Upper lobe of left lung (tissue), 6 donors: ENCODE results near the gene DNMT3A. TPM values are rescaled to one million over a fixed set of nuclear protein-coding genes. Genes with fewer than 3 reads are reported as not detected.

Experiments
- ATAC-seq, 2 donors: fragments of 200-7000 bp; cut with Tn5 transposase; one replicate each; pipeline ENCODE4 v1.9.1; 2022; ENCODE audit warnings: mild to moderate bottlenecking in 2 of 2, moderate library complexity in 2 of 2; ENCODE audit not compliant: low FRiP score in 2 of 2
- DNase-seq, 2 donors: peaks; one replicate each; pipeline ENCODE4 v3.0.0-alpha.2; 2019 to 2020
- H3K27ac ChIP-seq, 4 donors: fragments of 200-600 bp; sonication (generic); one replicate each; pipeline ENCODE4 v1.5.1; 2016 to 2019
- H3K27me3 ChIP-seq, 4 donors: fragments of 200-600 bp; sonication (generic); one replicate each; pipeline ENCODE4 v1.5.1; 2017 to 2019
- H3K36me3 ChIP-seq, 4 donors: fragments of 200-600 bp; sonication (generic); one replicate each; pipeline ENCODE4 v1.5.1; 2016 to 2019
- H3K4me1 ChIP-seq, 4 donors: fragments of 200-600 bp; sonication (generic); one replicate each; pipeline ENCODE4 v1.5.1; 2018 to 2019
- H3K4me3 ChIP-seq, 4 donors: fragments of 200-600 bp; sonication (generic); one replicate each; pipeline ENCODE4 v1.5.1; 2017 to 2019; ENCODE audit warnings: mild to moderate bottlenecking in 2 of 4, moderate library complexity in 1 of 4
- H3K9me3 ChIP-seq, 4 donors: fragments of 200-600 bp; sonication (generic); one replicate each; pipeline ENCODE4 v1.5.1; 2018 to 2019
- CTCF ChIP-seq, 6 experiments: fragments of 450-650 bp in 4 of 6; fragments of 200-600 bp in 2 of 6; sonication (generic) in 2 of 6; IDR thresholded peaks; one replicate each; pipeline ENCODE4 v1.5.1; 2016 to 2019; ENCODE audit warnings: antibody characterized with exemption in 6 of 6
- EP300 ChIP-seq, 4 donors: sonication (generic); formaldehyde crosslinking; IDR thresholded peaks; one replicate each; pipeline ENCODE4 v1.5.1; 2017; ENCODE audit warnings: antibody characterized with exemption in 4 of 4, control low read depth in 2 of 4
- POLR2A ChIP-seq, 4 donors: fragments of 450-650 bp; IDR thresholded peaks; one replicate each; pipeline ENCODE4 v1.5.1; 2016 to 2017; ENCODE audit warnings: antibody characterized with exemption in 4 of 4, mild to moderate bottlenecking in 2 of 4
- POLR2AphosphoS5 ChIP-seq, 2 donors: sonication (generic); formaldehyde crosslinking; IDR thresholded peaks; one replicate each; pipeline ENCODE4 v1.5.1; 2017; ENCODE audit warnings: antibody characterized with exemption in 2 of 2
- WGBS, 2 donors: methylation state at CpG; one replicate each; pipeline ENCODE4 v1.1.5; 2017 to 2018; 5-methylcytosine and 5-hydroxymethylcytosine counted together
- total RNA-seq, 6 donors: library from RNA; depleted of rRNA in 4 of 6; stranded (reverse); fragments of >200 nt in 4 of 6; gene quantifications; one replicate each; pipeline versions ENCODE4 v1.1.0 to v1.2.1, GENCODE V29; 2016 to 2021
- donor health status: DM: no; HTN: no; CAD: no; lungs with moderate emphysema.
- donor health status: DM: no; HTN: yes; CAD: no; lungs with severe emphysema.

DNMT3A gene
- total RNA-seq, 6 donors from 2014 or later: 7.8 to 49.2 (median 30.4) TPM

GRCh38 chr2:25298776-25299431 is 42.8 kb downstream of the DNMT3A start:
- Histone ChIP-seq H3K27me3 (no peaks in the 10 kb centered on the region), H3K36me3 (peaks cover 2 to 35% (median 17%) of the 10 kb centered on the region in 4 donors), H3K9me3 (no peaks in the 10 kb centered on the region), H3K4me1 (peaks cover 34 to 41% (median 38%) of the 10 kb centered on the region in 4 donors), H3K27ac (peak overlapping the region in 1 of 4 donors; percentile 11), H3K4me3 (no peak overlapping the region)
- no peak for TF ChIP-seq POLR2A (IDR thresholded peaks at IDR 0.05)
- no peak for TF ChIP-seq EP300 (IDR thresholded peaks at IDR 0.05)
- no peak for TF ChIP-seq CTCF (IDR thresholded peaks at IDR 0.05)
- no peak for TF ChIP-seq POLR2AphosphoS5 (IDR thresholded peaks at IDR 0.05)
- ATAC-seq: no peak
- 92 to 94% methylated on average over 7 of the region's 7 CpGs for WGBS, 2 donors
- DNase-seq: no peak

GRCh38 chr2:25297738-25298137 is 44.0 kb downstream of the DNMT3A start:
- WGBS, 2 donors: 74 to 89% methylated on average over 4 to 7 of the region's 7 CpGs
- ATAC-seq (no peak), DNase-seq (no peak)
- H3K9me3 ChIP-seq: no peaks in the 10 kb centered on the region
- peaks cover 2 to 23% (median 17%) of the 10 kb centered on the region in 4 donors for H3K36me3 ChIP-seq
- H3K4me3 ChIP-seq: no peak overlapping the region
- TF ChIP-seq EP300 (IDR thresholded peaks at IDR 0.05) (no peak), CTCF (IDR thresholded peaks at IDR 0.05) (no peak), POLR2A (IDR thresholded peaks at IDR 0.05) (no peak), POLR2AphosphoS5 (IDR thresholded peaks at IDR 0.05) (no peak)
- H3K27me3 ChIP-seq: no peaks in the 10 kb centered on the region
- H3K4me1 ChIP-seq: peaks cover 32 to 43% (median 36%) of the 10 kb centered on the region in 4 donors
- H3K27ac ChIP-seq: no peak overlapping the region

GRCh38 chr2:25295621-25296020 is 46.1 kb downstream of the DNMT3A start:
- Histone ChIP-seq H3K4me3 (peak overlapping the region in 1 of 4 donors; percentile 23), H3K27me3 (no peaks in the 10 kb centered on the region)

DNA sequence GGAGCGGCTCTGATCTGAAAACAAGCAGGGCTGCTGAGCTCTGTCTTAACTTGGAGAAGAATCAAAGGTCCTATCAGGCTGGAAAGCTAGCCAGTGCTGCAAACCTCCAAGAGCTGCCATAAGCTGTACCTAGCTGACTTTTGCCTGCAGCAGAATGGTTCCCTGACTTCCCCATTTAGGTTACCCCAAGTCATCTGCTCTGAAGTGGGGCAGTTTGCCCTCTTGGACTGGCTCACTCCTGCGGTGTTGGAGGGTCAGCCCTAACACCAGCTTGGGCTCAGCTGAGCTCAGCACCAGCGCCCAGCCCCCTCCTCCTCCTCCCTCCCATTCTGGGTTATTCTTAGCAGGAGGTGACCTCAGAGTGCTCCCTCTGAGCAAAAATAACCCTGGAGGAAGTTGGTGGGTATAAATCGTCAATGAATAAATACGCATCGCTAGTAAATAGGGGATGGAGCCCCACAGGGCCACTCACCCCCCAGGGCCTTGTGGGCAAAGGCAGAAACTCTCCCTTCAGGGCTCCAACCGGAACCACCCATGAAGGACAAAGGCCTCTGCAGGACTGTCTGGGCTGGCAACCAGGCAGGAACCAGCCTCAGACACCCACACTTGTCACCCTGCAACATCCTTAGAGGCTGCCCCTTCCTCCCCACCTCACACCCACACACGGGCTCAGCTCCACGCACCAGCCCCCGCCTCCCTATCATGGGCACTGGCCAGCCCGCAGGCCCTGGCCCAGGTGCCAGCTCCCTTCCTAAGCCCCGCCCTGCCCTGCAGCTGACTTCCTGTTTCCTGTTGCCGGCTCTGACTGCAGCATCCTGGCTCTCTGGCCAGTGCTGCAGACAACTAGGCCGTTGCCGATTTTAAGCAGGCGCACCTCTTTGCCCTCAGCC is 46.9 kb downstream of the DNMT3A start:
- 19 to 28% methylated on average over 9 to 13 of the region's 16 CpGs for WGBS, 2 donors
- Histone ChIP-seq H3K36me3 (peaks cover under 1 to 18% (median 13%) of the 10 kb centered on the region in 4 donors), H3K4me1 (peaks cover 28 to 44% (median 38%) of the 10 kb centered on the region in 4 donors), H3K9me3 (no peaks in the 10 kb centered on the region), H3K4me3 (peak overlapping the region in 2 of 4 donors; percentile 22 to 23), H3K27me3 (no peaks in the 10 kb centered on the region), H3K27ac (peak overlapping the region; percentile 76 to 85 (median 78))
- peak; percentile 86 for ATAC-seq
- TF ChIP-seq POLR2A (IDR thresholded peaks at IDR 0.05) (peak in 2 of 4 donors; percentile 14 to 55), EP300 (IDR thresholded peaks at IDR 0.05) (no peak), POLR2AphosphoS5 (IDR thresholded peaks at IDR 0.05) (peak; percentile 36 to 49), CTCF (IDR thresholded peaks at IDR 0.05) (peak in 1 of 6 experiments; percentile 6)
- DNase-seq: peak in 1 of 2 donors; percentile 86

More at GRCh38 chr2:25295621-25296020, 46.1 kb downstream of the DNMT3A start:
- WGBS, 2 donors: 81 to 87% methylated on average over 7 of the region's 7 CpGs
- Histone ChIP-seq H3K9me3 (no peaks in the 10 kb centered on the region), H3K36me3 (peaks cover 2 to 20% (median 16%) of the 10 kb centered on the region in 4 donors), H3K4me1 (peaks cover 28 to 42% (median 35%) of the 10 kb centered on the region in 4 donors), H3K27ac (peak overlapping the region; percentile 76 to 85 (median 78))
- ATAC-seq (no peak), DNase-seq (no peak)
- no peak for TF ChIP-seq CTCF (IDR thresholded peaks at IDR 0.05)
